ENCODE results near the gene EPB41L4B.
"Not testable (repeated sequence)": the region's sequence is repeated elsewhere in the genome, so short reads cannot be mapped to it uniquely, and the experiment has no call there.

Gene EPB41L4B

GRCh38 chr9:109242014-109242413 lies 78.8 kb downstream of the EPB41L4B start:
- DNase-seq: no peak

- DNase-seq: no peak
Measured at GRCh38 chr9:109241207-109241606, 79.7 kb downstream of the EPB41L4B start.

GRCh38 chr9:109239240-109239639 lies 81.6 kb downstream of the EPB41L4B start:
- DNase-seq: no peak

GRCh38 chr9:109238655-109239054 lies 82.2 kb downstream of the EPB41L4B start:
- no peak for DNase-seq

GRCh38 chr9:109238125-109238524 lies 82.7 kb downstream of the EPB41L4B start:
- no peak for DNase-seq

GRCh38 chr9:109232449-109233237 lies 88.2 kb downstream of the EPB41L4B start:
- no peak for DNase-seq

GRCh38 chr9:109231593-109231992 lies 89.3 kb downstream of the EPB41L4B start:
- DNase-seq: no peak

- no peak for DNase-seq
Measured at GRCh38 chr9:109230277-109230676, 90.6 kb downstream of the EPB41L4B start.

GRCh38 chr9:109229682-109230081 lies 91.2 kb downstream of the EPB41L4B start:
- DNase-seq: no peak

GRCh38 chr9:109228093-109228642 lies 92.7 kb downstream of the EPB41L4B start:
- DNase-seq: no peak

GRCh38 chr9:109225629-109226028 lies 95.2 kb downstream of the EPB41L4B start:
- DNase-seq: no peak

- DNase-seq: no peak
Measured at GRCh38 chr9:109224751-109225150, 96.1 kb downstream of the EPB41L4B start.

GRCh38 chr9:109218242-109218641 lies 102.6 kb downstream of the EPB41L4B start:
- not testable (repeated sequence) for DNase-seq

- no peak for DNase-seq
Measured at GRCh38 chr9:109214414-109214813, 106.4 kb downstream of the EPB41L4B start.

- no peak for DNase-seq
Measured at GRCh38 chr9:109213285-109214121, 107.4 kb downstream of the EPB41L4B start.

GRCh38 chr9:109212768-109213167 lies 108.1 kb downstream of the EPB41L4B start:
- no peak for DNase-seq

GRCh38 chr9:109206670-109207069 lies 114.2 kb downstream of the EPB41L4B start:
- DNase-seq: no peak

- no peak for DNase-seq
Measured at GRCh38 chr9:109205526-109205925, 115.3 kb downstream of the EPB41L4B start.

GRCh38 chr9:109203761-109204360 lies 117.0 kb downstream of the EPB41L4B start:
- DNase-seq: no peak

- no peak for DNase-seq
Measured at GRCh38 chr9:109199676-109200075, 121.2 kb downstream of the EPB41L4B start.

GRCh38 chr9:109198736-109199382 lies 122.0 kb downstream of the EPB41L4B start:
- DNase-seq: no peak

GRCh38 chr9:109193974-109194556 lies 126.8 kb downstream of the EPB41L4B start:
- no peak for DNase-seq

All from Kasumi-1 (cell line).